ENCODE results near the gene PIK3R6. TPM values are rescaled to one million over a fixed set of nuclear protein-coding genes. Genes with fewer than 3 reads are reported as not detected.

PIK3R6 gene
- total RNA-seq, 2 experiments from 2014 or later = 0.63 to 0.71 TPM

GRCh38 chr17:8904201-8904600 is 36.7 kb upstream of the PIK3R6 start:
- H3K4me3 Mint-ChIP-seq = no peak overlapping the region
- H3K4me1 Mint-ChIP-seq (ENCODE audit: low read depth) = peaks cover 27% of the 10 kb centered on the region
- DNase-seq = no peak
- ChIA-PET POLR2A (no interaction called here), CTCF (interaction anchor here (0.6 to 0.7 kb wide), 4 partner anchors 8 to 205 kb away, joined by 3 read pairs; no protein-coding TSS in a partner anchor)
- H3K27me3 Mint-ChIP-seq = no peaks in the 10 kb centered on the region
- intact Hi-C loops (cut with micrococcal nuclease) = no loop called here
- H3K36me3 Mint-ChIP-seq = peaks cover 30% of the 10 kb centered on the region
- no peak overlapping the region for H3K27ac Mint-ChIP-seq
- no peaks in the 10 kb centered on the region for H3K9me3 Mint-ChIP-seq

- no peaks in the 10 kb centered on the region for H3K27me3 Mint-ChIP-seq
- DNase-seq = no peak
- no peak overlapping the region for H3K4me3 Mint-ChIP-seq
- no peaks in the 10 kb centered on the region for H3K9me3 Mint-ChIP-seq
- H3K4me1 Mint-ChIP-seq (ENCODE audit: low read depth) = peaks cover 60% of the 10 kb centered on the region
- intact Hi-C loops (cut with micrococcal nuclease) = no loop called here
- H3K27ac Mint-ChIP-seq = no peak overlapping the region
- peaks cover 38% of the 10 kb centered on the region for H3K36me3 Mint-ChIP-seq
- POLR2A ChIA-PET = interaction anchor here (0.5 kb wide), 1 partner anchor 97 kb away, joined by 3 read pairs; no protein-coding TSS in a partner anchor
- CTCF ChIA-PET = interaction anchor here (1.1 to 4.3 kb wide), 5 partner anchors 9 to 97 kb away, joined by 3 to 23 read pairs (median 4); no protein-coding TSS in a partner anchor
These were observed 33.4 kb upstream of the PIK3R6 start for GRCh38 chr17:8900626-8901585.

- peak overlapping the region; percentile 42 for H3K27ac Mint-ChIP-seq
- H3K4me3 Mint-ChIP-seq = no peak overlapping the region
- CTCF ChIA-PET = interaction anchor here (1.5 to 4.3 kb wide), 3 partner anchors 63 to 98 kb away, joined by 4 to 23 read pairs (median 5); no protein-coding TSS in a partner anchor
- H3K36me3 Mint-ChIP-seq = peaks cover 35% of the 10 kb centered on the region
- H3K27me3 Mint-ChIP-seq = no peaks in the 10 kb centered on the region
- no peak for DNase-seq
- POLR2A ChIA-PET = no interaction called here
- intact Hi-C loops (cut with micrococcal nuclease) = no loop called here
- no peaks in the 10 kb centered on the region for H3K9me3 Mint-ChIP-seq
- peaks cover 64% of the 10 kb centered on the region for H3K4me1 Mint-ChIP-seq (ENCODE audit: low read depth)
These were observed 32.7 kb upstream of the PIK3R6 start for GRCh38 chr17:8900207-8900606.

- POLR2A ChIA-PET = interaction anchor here (1.2 kb wide), 1 partner anchor 50 kb away, joined by 3 read pairs; no protein-coding TSS in a partner anchor
- intact Hi-C loops (cut with micrococcal nuclease) = loop anchor here (1.0 to 10.0 kb wide), 6 partner anchors 41 to 514 kb away; partner anchors contain the start of genes NDEL1, PIK3R5 and RPL26
- H3K27ac Mint-ChIP-seq = peak overlapping the region; percentile 31
- no peak for DNase-seq
- H3K4me3 Mint-ChIP-seq = no peak overlapping the region
- peaks cover 26% of the 10 kb centered on the region for H3K36me3 Mint-ChIP-seq
- H3K27me3 Mint-ChIP-seq = no peaks in the 10 kb centered on the region
- CTCF ChIA-PET = interaction anchor here (0.7 to 4.3 kb wide), 4 partner anchors 64 to 113 kb away, joined by 3 to 23 read pairs (median 4); no protein-coding TSS in a partner anchor
- H3K4me1 Mint-ChIP-seq (ENCODE audit: low read depth) = peaks cover 72% of the 10 kb centered on the region
- H3K9me3 Mint-ChIP-seq = no peaks in the 10 kb centered on the region
These were observed 31.2 kb upstream of the PIK3R6 start for GRCh38 chr17:8898636-8899035.

- DNase-seq = no peak
- Mint-ChIP-seq H3K9me3 (no peaks in the 10 kb centered on the region), H3K4me3 (no peak overlapping the region), H3K27ac (no peak overlapping the region), H3K36me3 (peaks cover 26% of the 10 kb centered on the region), H3K4me1 (ENCODE audit: low read depth) (peaks cover 72% of the 10 kb centered on the region), H3K27me3 (no peaks in the 10 kb centered on the region)
- ChIA-PET CTCF (interaction anchor here (0.7 to 4.3 kb wide), 2 partner anchors 100 to 112 kb away, joined by 3 to 23 read pairs; no protein-coding TSS in a partner anchor), POLR2A (no interaction called here)
- intact Hi-C loops (cut with micrococcal nuclease) = loop anchor here (2.0 to 10.0 kb wide), 5 partner anchors 41 to 513 kb away; partner anchors contain the start of genes NDEL1, PIK3R5 and RPL26
These were observed 30.7 kb upstream of the PIK3R6 start for GRCh38 chr17:8898126-8898525.

GRCh38 chr17:8896641-8897635 is 29.5 kb upstream of the PIK3R6 start:
- H3K36me3 Mint-ChIP-seq = peaks cover 31% of the 10 kb centered on the region

GRCh38 chr17:8896087-8896486 is 28.6 kb upstream of the PIK3R6 start:
- Mint-ChIP-seq H3K36me3 (peaks cover 26% of the 10 kb centered on the region), H3K9me3 (no peaks in the 10 kb centered on the region), H3K27ac (no peak overlapping the region), H3K27me3 (no peaks in the 10 kb centered on the region), H3K4me1 (ENCODE audit: low read depth) (peaks cover 76% of the 10 kb centered on the region), H3K4me3 (no peak overlapping the region)
- POLR2A ChIA-PET = no interaction called here
- CTCF ChIA-PET = interaction anchor here (0.6 to 5.5 kb wide), 20 partner anchors 8 to 486 kb away, joined by 3 to 38 read pairs (median 5); partner anchors contain the start of genes MFSD6L and PIK3R6
- no peak for DNase-seq
- intact Hi-C loops (cut with micrococcal nuclease) = loop anchor here (5.0 to 10.0 kb wide), 3 partner anchors 39 to 511 kb away; partner anchors contain the start of genes NDEL1 and RPL26

More at GRCh38 chr17:8896641-8897635, 29.5 kb upstream of the PIK3R6 start:
- Mint-ChIP-seq H3K27me3 (no peaks in the 10 kb centered on the region), H3K9me3 (no peaks in the 10 kb centered on the region), H3K27ac (no peak overlapping the region), H3K4me1 (ENCODE audit: low read depth) (peaks cover 82% of the 10 kb centered on the region), H3K4me3 (no peak overlapping the region)
- ChIA-PET POLR2A (no interaction called here), CTCF (interaction anchor here (1.2 to 5.5 kb wide), 5 partner anchors 98 to 486 kb away, joined by 4 to 38 read pairs (median 7); partner anchors contain the start of gene MFSD6L)
- intact Hi-C loops (cut with micrococcal nuclease) = loop anchor here (5.0 to 10.0 kb wide), 3 partner anchors 40 to 512 kb away; partner anchors contain the start of genes NDEL1 and RPL26
- DNase-seq = no peak

GRCh38 chr17:8894673-8895578 is 27.5 kb upstream of the PIK3R6 start:
- Mint-ChIP-seq H3K9me3 (no peaks in the 10 kb centered on the region), H3K36me3 (peaks cover 26% of the 10 kb centered on the region)
- intact Hi-C loops (cut with micrococcal nuclease) = loop anchor here (1.0 to 10.0 kb wide), 5 partner anchors 38 to 510 kb away; partner anchors contain the start of genes NDEL1 and RPL26

GRCh38 chr17:8894202-8894671 is 26.8 kb upstream of the PIK3R6 start:
- ChIA-PET CTCF (interaction anchor here (0.6 to 5.5 kb wide), 17 partner anchors 12 to 484 kb away, joined by 3 to 38 read pairs (median 6); partner anchors contain the start of gene PIK3R6), POLR2A (interaction anchor here (1.2 kb wide), 1 partner anchor 28 kb away, joined by 3 read pairs; no protein-coding TSS in a partner anchor)
- DNase-seq = no peak
- intact Hi-C loops (cut with micrococcal nuclease) = loop anchor here (10.0 kb wide), 1 partner anchor 509 kb away; the partner anchor contains the start of gene RPL26
- Mint-ChIP-seq H3K4me3 (no peak overlapping the region), H3K27me3 (no peaks in the 10 kb centered on the region), H3K9me3 (no peaks in the 10 kb centered on the region), H3K4me1 (ENCODE audit: low read depth) (peaks cover 59% of the 10 kb centered on the region), H3K36me3 (peaks cover 27% of the 10 kb centered on the region), H3K27ac (no peak overlapping the region)

More at GRCh38 chr17:8894673-8895578, 27.5 kb upstream of the PIK3R6 start:
- Mint-ChIP-seq H3K4me3 (no peak overlapping the region), H3K27me3 (no peaks in the 10 kb centered on the region), H3K27ac (no peak overlapping the region), H3K4me1 (ENCODE audit: low read depth) (peaks cover 64% of the 10 kb centered on the region)
- CTCF ChIA-PET = interaction anchor here (0.5 to 5.5 kb wide), 29 partner anchors 11 to 484 kb away, joined by 3 to 38 read pairs (median 4); partner anchors contain the start of gene PIK3R6
- DNase-seq = peak; percentile 68
- POLR2A ChIA-PET = interaction anchor here (1.2 kb wide), 1 partner anchor 29 kb away, joined by 3 read pairs; no protein-coding TSS in a partner anchor

Data from activated CD4-positive, alpha-beta memory T cell treated with anti-CD3 and anti-CD28 coated beads for 36 hours (primary cell).